Central memory CD8-positive, alpha-beta T cell (primary cell): ENCODE measurements around the gene LRRC74A.

Experiments used
- ATAC-seq: fragments of 150-1000 bp; cut with Tn5 transposase; replicated peaks from 2 replicates; pipeline ENCODE4 v1.10.0; 2022; ENCODE audit warnings: mild to moderate bottlenecking, moderate FRiP score, moderate number of reproducible peaks; ENCODE audit not compliant: poor library complexity, severe bottlenecking; ENCODE audit errors: extremely low read depth
- DNase-seq, 2 donors: peaks; one replicate each; pipeline ENCODE4 v3.0.0; 2021; ENCODE audit warnings: low spot score in 2 of 2
- H3K27ac Mint-ChIP-seq: one replicate; pipeline ENCODE4 v1.8.0; 2022; ENCODE audit warnings: low read depth, mild to moderate bottlenecking, moderate library complexity, mixed read lengths
- H3K27me3 Mint-ChIP-seq: one replicate; pipeline ENCODE4 v1.8.0; 2022; ENCODE audit warnings: mixed read lengths
- H3K36me3 Mint-ChIP-seq: one replicate; pipeline ENCODE4 v1.8.0; 2022; ENCODE audit warnings: mild to moderate bottlenecking, moderate library complexity, mixed read lengths; ENCODE audit not compliant: insufficient read depth
- H3K4me1 Mint-ChIP-seq: one replicate; pipeline ENCODE4 v1.8.0; 2022; ENCODE audit warnings: mixed read lengths
- H3K4me3 Mint-ChIP-seq: one replicate; pipeline ENCODE4 v1.8.0; 2022; ENCODE audit warnings: mild to moderate bottlenecking, moderate library complexity, mixed read lengths
- H3K9me3 Mint-ChIP-seq: one replicate; pipeline ENCODE4 v1.8.0; 2022; ENCODE audit warnings: mixed read lengths

The LRRC74A gene

DNA sequence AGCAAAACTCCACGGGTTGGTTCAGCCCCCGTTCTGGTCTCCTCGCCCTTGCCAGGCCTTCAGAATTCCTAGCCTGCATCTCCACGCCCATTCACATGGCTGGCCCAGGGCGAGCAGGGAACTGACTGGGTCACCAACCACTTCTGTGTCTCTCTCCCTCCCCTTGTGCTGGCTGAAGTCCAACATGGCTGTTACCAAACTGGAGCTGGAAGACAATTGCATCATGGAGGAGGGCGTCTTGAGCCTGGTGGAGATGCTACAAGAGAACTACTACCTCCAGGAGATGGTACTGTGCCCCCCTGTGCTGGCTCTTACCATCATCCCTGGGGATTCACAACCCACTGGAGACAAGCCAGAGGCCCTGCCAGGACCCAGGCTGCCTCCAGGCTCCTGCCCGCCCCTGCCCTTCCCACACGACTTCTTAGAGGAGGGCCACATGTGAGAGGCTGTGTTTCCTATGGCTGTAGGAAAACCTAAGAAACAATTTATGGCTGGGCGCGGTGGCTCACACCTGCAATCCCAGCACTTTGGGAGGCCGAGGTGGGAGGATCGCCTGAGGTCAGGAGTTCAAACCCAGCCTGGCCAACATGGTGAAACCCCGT lies 9.9 kb downstream of the LRRC74A start:
- H3K36me3 Mint-ChIP-seq, result no peaks in the 10 kb centered on the region
- no peaks in the 10 kb centered on the region for H3K9me3 Mint-ChIP-seq
- no peak for ATAC-seq
- H3K4me3 Mint-ChIP-seq, result no peak overlapping the region
- no peak for DNase-seq
- peaks cover 42% of the 10 kb centered on the region for H3K27me3 Mint-ChIP-seq
- no peak overlapping the region for H3K27ac Mint-ChIP-seq
- H3K4me1 Mint-ChIP-seq, result no peaks in the 10 kb centered on the region

DNA sequence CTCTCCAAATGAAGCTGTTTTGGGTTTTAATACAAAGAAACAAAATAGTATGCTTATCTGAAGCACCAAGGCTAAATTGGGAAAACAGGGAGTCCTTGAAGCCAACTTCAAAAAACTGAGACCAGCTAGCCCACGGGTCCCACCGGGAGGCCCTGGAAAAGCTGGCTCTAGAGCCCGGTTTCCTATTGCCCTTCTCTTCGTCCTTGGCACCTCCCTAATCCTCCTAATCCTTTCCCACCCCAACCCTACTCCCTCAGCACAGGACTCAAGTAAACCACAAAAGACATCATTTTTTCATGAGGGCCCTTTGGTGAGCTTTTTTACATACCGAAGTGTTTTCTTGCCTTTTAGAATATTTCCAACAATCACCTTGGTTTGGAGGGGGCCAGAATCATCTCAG lies 11.3 kb downstream of the LRRC74A start:
- H3K27me3 Mint-ChIP-seq, result peaks cover 36% of the 10 kb centered on the region
- ATAC-seq (no peak), DNase-seq (no peak)
- no peaks in the 10 kb centered on the region for H3K4me1 Mint-ChIP-seq
- H3K27ac Mint-ChIP-seq, result no peak overlapping the region
- no peak overlapping the region for H3K4me3 Mint-ChIP-seq
- no peaks in the 10 kb centered on the region for H3K9me3 Mint-ChIP-seq
- no peaks in the 10 kb centered on the region for H3K36me3 Mint-ChIP-seq

DNA sequence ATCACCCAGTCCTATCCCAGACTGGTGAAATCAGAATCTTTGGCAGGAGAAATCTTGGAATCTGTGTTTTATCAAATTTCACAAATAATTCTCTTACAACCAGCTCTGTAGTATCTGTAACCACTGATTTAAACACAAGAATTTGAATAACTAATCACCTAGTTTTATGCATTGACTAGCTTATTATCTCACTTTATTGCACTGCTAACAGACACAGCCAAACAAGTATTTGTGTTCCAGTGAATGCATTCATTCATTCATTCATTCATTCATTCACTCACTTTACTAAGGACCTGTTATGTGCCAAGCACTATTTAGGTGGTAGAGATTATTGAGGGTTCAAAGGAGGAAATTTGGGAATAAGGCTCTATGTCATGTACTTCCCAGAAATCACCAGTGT lies 16.2 kb downstream of the LRRC74A start:
- H3K27me3 Mint-ChIP-seq, result peaks cover 46% of the 10 kb centered on the region
- H3K4me1 Mint-ChIP-seq, result no peaks in the 10 kb centered on the region
- ATAC-seq (no peak), DNase-seq (no peak)
- no peak overlapping the region for H3K27ac Mint-ChIP-seq
- no peak overlapping the region for H3K4me3 Mint-ChIP-seq
- H3K9me3 Mint-ChIP-seq, result no peaks in the 10 kb centered on the region
- no peaks in the 10 kb centered on the region for H3K36me3 Mint-ChIP-seq

DNA sequence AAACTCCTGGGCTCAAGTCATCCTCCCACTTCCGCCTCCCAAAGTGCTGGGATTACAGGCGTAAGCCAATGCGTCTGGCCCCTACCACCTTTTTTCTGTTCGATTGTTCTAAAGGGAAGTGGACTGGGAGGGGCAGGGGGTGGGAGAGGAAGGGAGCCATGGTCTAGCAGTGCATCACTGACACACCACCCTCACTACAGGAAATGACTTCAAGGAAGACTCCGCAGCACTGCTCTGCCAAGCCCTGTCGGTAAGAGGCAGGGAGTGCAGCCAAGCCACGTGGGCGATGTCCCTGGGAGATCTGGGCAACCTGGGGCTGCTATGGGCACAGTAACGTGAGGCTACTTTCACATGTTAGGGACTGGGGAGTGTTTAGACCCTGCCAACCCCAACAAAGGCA lies 18.0 kb downstream of the LRRC74A start:
- H3K4me3 Mint-ChIP-seq, result no peak overlapping the region
- H3K27me3 Mint-ChIP-seq, result peaks cover 31% of the 10 kb centered on the region
- no peaks in the 10 kb centered on the region for H3K9me3 Mint-ChIP-seq
- no peaks in the 10 kb centered on the region for H3K36me3 Mint-ChIP-seq
- no peaks in the 10 kb centered on the region for H3K4me1 Mint-ChIP-seq
- ATAC-seq, result peak; percentile 98
- H3K27ac Mint-ChIP-seq, result no peak overlapping the region
- DNase-seq, result peak in 1 of 2 donors; percentile 15

DNA sequence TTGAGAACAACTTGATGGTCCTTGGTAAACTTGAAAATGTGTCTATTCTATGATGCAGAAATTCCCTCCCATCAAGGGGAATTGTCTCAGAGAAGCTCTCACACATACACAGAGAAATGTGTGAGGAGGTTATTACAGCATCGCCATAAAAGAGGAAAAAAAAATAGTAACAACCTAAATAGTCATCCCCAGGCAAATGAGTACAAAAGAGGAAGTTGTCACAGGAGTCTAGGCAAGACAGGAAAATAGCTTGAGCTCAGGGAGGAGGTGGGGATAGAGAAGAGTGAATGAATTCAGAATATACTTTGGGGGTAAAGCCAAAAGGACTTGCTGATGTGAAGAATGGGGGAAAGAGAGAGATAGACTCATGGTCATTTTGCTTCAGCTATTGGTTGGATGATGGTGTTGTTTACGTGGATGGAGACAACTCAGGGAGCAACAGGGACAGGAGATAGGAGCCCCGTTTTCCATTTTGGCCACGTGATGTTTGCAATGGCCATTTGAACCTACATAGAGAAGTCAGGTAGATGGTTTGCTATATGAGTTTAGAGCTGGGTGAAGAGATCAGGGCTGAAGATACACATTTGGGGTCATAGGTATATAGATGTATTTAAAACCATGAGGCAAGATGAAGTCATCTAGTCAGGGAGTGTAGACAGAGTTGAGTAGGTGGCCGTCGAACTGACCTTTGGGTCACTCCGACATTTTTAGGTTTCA lies 20.3 kb downstream of the LRRC74A start:
- no peak overlapping the region for H3K27ac Mint-ChIP-seq
- ATAC-seq, result no peak

DNA sequence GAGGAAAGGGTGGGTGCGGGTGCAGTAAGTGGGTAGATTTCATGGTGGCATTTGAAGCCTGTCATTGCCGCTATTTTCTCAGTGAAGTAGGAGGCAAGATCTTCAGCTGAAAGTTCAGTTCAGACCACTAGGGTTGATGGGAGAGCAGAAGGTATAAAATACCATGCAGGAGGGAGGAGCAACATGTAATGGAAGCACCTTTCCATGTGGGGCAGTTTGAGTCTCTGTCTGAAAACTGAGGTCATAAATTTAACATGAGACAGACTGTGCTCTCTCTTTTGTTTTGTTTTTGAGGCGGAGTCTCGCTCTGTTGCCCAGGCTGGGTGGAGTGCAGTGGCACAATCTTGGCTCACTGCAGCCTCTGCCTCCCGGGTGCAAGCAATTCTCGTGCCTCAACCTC lies 22.7 kb downstream of the LRRC74A start:
- no peak overlapping the region for H3K4me3 Mint-ChIP-seq
- no peaks in the 10 kb centered on the region for H3K4me1 Mint-ChIP-seq
- H3K9me3 Mint-ChIP-seq, result no peaks in the 10 kb centered on the region
- peaks cover 40% of the 10 kb centered on the region for H3K27me3 Mint-ChIP-seq
- DNase-seq (no peak), ATAC-seq (no peak)
- no peaks in the 10 kb centered on the region for H3K36me3 Mint-ChIP-seq
- H3K27ac Mint-ChIP-seq, result no peak overlapping the region

More for the DNA sequence above, 20.3 kb downstream of the LRRC74A start:
- H3K9me3 Mint-ChIP-seq, result no peaks in the 10 kb centered on the region
- no peak for DNase-seq
- H3K4me1 Mint-ChIP-seq, result no peaks in the 10 kb centered on the region
- H3K4me3 Mint-ChIP-seq, result no peak overlapping the region
- no peaks in the 10 kb centered on the region for H3K36me3 Mint-ChIP-seq
- peaks cover 31% of the 10 kb centered on the region for H3K27me3 Mint-ChIP-seq

DNA sequence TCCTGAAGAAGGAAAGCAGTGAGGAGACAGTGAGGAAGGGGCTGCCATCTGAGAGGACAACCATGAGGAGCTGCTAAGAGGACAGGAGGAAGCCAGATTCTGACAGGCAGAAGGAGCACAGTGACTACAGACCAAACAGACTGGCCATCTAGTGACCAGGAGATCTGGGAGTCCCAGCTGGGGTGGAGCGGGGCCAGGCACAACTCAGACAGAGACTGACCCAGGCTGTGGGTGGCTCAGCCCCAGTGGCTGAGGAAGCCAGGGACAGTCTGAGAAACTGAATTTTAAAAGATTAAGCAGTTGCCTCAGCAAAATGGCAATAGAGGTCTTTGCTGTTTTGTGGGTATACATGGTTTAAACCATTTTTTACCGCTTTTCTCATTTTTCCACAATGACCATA lies 28.9 kb downstream of the LRRC74A start:
- DNase-seq (no peak), ATAC-seq (no peak)
- Mint-ChIP-seq H3K27ac (no peak overlapping the region), H3K36me3 (no peaks in the 10 kb centered on the region), H3K4me1 (no peaks in the 10 kb centered on the region), H3K27me3 (peaks cover 34% of the 10 kb centered on the region), H3K4me3 (no peak overlapping the region), H3K9me3 (no peaks in the 10 kb centered on the region)

DNA sequence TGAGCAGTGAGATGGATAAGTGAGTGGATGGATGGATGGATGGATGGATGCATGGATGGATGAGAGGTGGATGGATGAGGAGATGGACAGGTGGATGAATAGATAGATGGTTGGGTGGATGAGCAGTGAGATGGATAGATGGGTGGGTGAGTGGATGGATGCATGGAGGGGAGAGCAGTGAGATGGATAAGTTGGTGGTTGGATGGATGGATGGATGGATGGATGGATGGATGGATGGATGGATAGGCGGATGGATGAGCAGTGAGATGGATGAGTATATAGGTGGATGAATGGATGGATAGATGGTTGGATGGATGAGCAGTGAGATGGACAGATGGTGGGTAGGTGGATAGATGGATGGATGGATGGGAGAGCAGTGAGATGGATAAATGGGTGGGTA lies 30.6 kb downstream of the LRRC74A start:
- no peaks in the 10 kb centered on the region for H3K36me3 Mint-ChIP-seq
- H3K9me3 Mint-ChIP-seq, result no peaks in the 10 kb centered on the region
- H3K4me1 Mint-ChIP-seq, result no peaks in the 10 kb centered on the region
- H3K4me3 Mint-ChIP-seq, result no peak overlapping the region
- DNase-seq (no peak), ATAC-seq (no peak)
- H3K27ac Mint-ChIP-seq, result no peak overlapping the region
- peaks cover 38% of the 10 kb centered on the region for H3K27me3 Mint-ChIP-seq

DNA sequence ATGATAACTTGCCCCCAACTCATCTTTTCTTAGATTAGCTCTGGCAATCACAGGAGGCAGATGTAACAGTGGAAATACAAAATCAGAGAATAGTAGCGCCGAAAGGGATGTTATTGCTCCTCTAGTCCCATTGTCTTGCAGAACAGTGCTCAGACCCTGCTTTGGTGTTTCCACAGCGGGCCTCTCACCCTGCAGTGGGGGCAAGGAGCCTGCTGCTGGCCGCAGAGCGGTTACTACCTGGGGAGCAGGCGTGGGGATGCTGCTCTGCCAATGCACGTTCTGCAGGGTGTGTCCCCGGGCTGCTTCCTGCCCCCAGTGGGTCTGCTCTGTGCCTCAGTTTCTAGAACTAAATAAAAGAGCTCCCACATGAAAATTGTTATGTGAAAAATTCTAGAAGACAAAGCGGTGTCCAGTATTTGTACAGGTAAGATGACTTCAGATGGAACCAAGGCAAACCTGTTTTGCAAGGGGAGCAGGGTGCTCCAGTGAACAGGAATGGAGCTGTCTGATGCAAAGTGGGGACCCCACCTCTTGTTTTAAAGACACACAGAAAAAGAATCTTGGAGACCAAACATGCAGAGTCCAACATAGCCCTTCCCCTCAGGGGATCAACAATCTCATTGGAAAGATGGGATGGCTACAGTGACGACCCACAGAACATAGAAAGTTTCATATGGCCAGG lies 35.5 kb downstream of the LRRC74A start:
- peaks cover 38% of the 10 kb centered on the region for H3K27me3 Mint-ChIP-seq
- no peaks in the 10 kb centered on the region for H3K9me3 Mint-ChIP-seq
- peaks cover 5% of the 10 kb centered on the region for H3K4me1 Mint-ChIP-seq
- no peak overlapping the region for H3K27ac Mint-ChIP-seq
- no peak overlapping the region for H3K4me3 Mint-ChIP-seq
- H3K36me3 Mint-ChIP-seq, result no peaks in the 10 kb centered on the region
- DNase-seq, result no peak
- no peak for ATAC-seq

DNA sequence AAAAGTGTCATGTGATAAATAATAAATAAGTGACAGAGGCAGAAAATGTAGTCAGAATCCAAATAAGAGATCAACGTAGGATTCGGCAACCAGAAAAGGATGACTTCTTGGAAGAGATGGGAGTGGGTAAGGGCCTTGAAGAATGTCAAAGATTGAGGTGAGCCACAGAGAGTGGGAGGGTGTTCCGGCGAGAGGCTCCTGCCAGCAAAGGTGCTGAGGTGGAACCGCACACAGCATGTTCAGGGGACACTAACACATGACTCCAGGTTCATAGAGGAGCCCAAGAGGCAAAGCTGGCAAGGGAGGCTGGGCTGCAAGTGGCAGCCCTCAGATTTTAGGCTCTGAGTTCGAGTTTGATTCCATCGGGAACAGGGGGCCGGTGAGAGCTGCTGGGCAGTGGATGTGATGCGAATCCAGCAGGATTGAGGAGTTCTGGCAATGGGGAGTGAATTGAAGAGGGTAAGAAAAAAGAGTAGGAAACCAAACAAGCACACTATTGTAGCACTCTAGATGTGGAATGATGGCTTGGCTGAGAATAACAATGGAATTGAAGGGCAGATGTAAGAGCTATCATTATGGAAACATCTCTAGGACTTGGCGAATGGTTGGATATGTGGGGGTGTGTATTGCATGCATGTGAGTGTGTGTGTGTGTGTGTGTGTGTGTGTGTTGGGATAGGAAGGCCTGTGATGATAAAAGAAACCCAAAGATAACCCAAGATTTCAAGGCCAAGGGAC lies 36.5 kb downstream of the LRRC74A start:
- no peaks in the 10 kb centered on the region for H3K36me3 Mint-ChIP-seq
- H3K27ac Mint-ChIP-seq, result no peak overlapping the region
- no peak overlapping the region for H3K4me3 Mint-ChIP-seq
- ATAC-seq (no peak), DNase-seq (no peak)
- H3K27me3 Mint-ChIP-seq, result peaks cover 35% of the 10 kb centered on the region
- peaks cover 10% of the 10 kb centered on the region for H3K4me1 Mint-ChIP-seq
- no peaks in the 10 kb centered on the region for H3K9me3 Mint-ChIP-seq

DNA sequence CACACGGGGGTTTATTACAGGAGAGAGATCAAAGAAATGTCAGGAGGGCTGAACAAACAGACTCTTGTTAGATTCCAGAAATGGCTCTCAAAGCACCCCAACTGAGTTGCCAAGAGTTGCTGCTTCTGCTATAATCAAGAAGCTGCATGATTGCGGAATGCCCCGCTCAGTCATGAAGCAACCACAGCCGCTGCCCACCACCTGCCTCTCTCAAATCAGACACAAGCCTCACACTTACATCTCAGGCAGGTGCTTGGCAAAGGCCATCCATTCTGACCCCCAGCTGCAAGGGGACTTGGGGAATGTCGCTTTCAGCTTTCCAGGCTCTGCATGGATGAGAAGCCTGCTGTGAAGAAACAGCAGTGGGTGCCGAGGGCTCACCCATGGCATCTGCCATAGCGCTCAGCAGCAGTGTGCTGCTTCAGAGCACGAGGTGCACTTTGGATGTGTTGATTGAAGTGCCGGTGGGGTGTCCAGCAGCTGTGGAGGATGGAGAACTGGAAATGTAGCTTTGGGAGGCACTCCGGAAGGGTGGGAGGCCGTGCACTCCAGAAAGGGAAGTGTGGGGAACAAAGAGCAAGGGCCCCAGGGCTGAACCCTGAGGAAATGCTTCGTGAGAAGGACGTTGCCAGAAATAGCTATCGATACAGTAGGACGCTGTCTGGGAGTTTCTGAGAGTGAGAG lies 37.7 kb downstream of the LRRC74A start:
- ATAC-seq, result no peak
- Mint-ChIP-seq H3K27ac (no peak overlapping the region), H3K36me3 (no peaks in the 10 kb centered on the region), H3K4me3 (no peak overlapping the region), H3K9me3 (no peaks in the 10 kb centered on the region), H3K4me1 (peaks cover 13% of the 10 kb centered on the region), H3K27me3 (peaks cover 45% of the 10 kb centered on the region)
- DNase-seq, result no peak

DNA sequence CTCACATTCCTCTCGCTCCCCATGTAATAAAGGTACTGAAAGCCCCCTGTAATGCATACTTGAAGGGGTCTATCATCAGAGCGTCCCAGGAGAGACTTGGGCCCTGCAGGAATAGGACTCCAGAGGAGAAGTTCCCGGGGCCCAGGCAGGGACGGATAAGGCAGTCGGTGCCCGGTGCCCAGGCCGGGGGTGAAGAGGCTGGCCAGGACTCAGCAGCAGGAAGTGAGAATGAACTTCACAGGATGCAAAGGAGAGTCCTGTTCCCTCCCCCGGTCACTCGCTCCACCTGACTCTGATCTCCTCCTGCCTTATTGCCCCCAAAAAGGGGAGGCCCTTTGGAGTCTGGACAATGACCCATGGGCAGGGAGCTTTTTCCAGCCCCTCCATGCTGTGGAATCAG lies 40.2 kb downstream of the LRRC74A start:
- no peak for DNase-seq

More for the DNA sequence above, 40.2 kb downstream of the LRRC74A start:
- Mint-ChIP-seq H3K9me3 (no peaks in the 10 kb centered on the region), H3K4me1 (peaks cover 13% of the 10 kb centered on the region), H3K27me3 (peaks cover 62% of the 10 kb centered on the region), H3K27ac (no peak overlapping the region), H3K4me3 (no peak overlapping the region), H3K36me3 (no peaks in the 10 kb centered on the region)
- no peak for ATAC-seq
